H1 (cell line): Measurements from ENCODE around the gene ZNF408. TPM values are rescaled to one million over a fixed set of nuclear protein-coding genes. Genes with fewer than 3 reads are reported as not detected.

Source experiments
- CTCF ChIA-PET: fragments of 300-600 bp; sonication (Branson Sonifier 250); formaldehyde crosslinking; loops from one replicate; lab custom pipeline; 2021; ENCODE audit not compliant: partially characterized antibody; lab: Charles Lee
- POLR2A ChIA-PET: fragments of 300-600 bp; sonication (Branson Sonifier 250); formaldehyde crosslinking; loops from one replicate; lab custom pipeline; 2021; ENCODE audit warnings: inconsistent platforms; ENCODE audit not compliant: partially characterized antibody; lab: Charles Lee
- DNase-seq, 2 experiments: peaks; one replicate each; pipeline versions ENCODE4 v3.0.0 to v3.0.0-alpha.2; 2010 to 2022; ENCODE audit warnings: low spot score in 2 of 2, low read depth in 1 of 2, mixed read lengths in 1 of 2
- FAIRE-seq: peaks from 2 replicates; lab custom pipeline; 2011; peaks lifted over from hg19 to GRCh38; lab: Jason Lieb, UNC
- H2AFZ ChIP-seq: 2 replicates; pipeline ENCODE4 v1.8.1; 2012; ENCODE audit warnings: low read length, inconsistent platforms
- H2AK5ac ChIP-seq: 2 replicates; pipeline ENCODE4 v1.6.1; 2013; ENCODE audit warnings: low read depth, low read length
- H2BK120ac ChIP-seq: replicated peaks from 2 replicates; pipeline ENCODE3; 2013; ENCODE audit warnings: low read depth, low read length, inconsistent platforms
- H2BK12ac ChIP-seq: 2 replicates; pipeline ENCODE4 v1.6.1; 2013; ENCODE audit warnings: low read depth, low read length
- H2BK15ac ChIP-seq: 2 replicates; pipeline ENCODE4 v1.6.1; 2013; ENCODE audit warnings: low read length
- H2BK20ac ChIP-seq: 2 replicates; pipeline ENCODE4 v1.6.1; 2013; ENCODE audit warnings: low read length
- H2BK5ac ChIP-seq: 2 replicates; pipeline ENCODE4 v1.6.1; 2013; ENCODE audit warnings: low read depth, low read length
- H3K14ac ChIP-seq: 2 replicates; pipeline ENCODE4 v1.6.1; 2013; ENCODE audit warnings: inconsistent platforms; ENCODE audit not compliant: insufficient read length
- H3K18ac ChIP-seq: 2 replicates; pipeline ENCODE4 v1.6.1; 2013; ENCODE audit warnings: low read length; ENCODE audit errors: extremely low read depth
- H3K23ac ChIP-seq: 2 replicates; pipeline ENCODE4 v1.6.1; 2013; ENCODE audit warnings: inconsistent platforms; ENCODE audit not compliant: insufficient read length
- H3K23me2 ChIP-seq: 2 replicates; pipeline ENCODE4 v1.6.1; 2013; ENCODE audit warnings: low read depth, low read length
- H3K27ac ChIP-seq: 2 replicates; pipeline ENCODE4 v1.6.1; 2011; ENCODE audit warnings: low read depth, low read length, inconsistent platforms
- H3K27me3 ChIP-seq, 4 experiments: replicated peaks in 1 of 4; 1 replicate in 1 of 4; 2 replicates in 3 of 4; pipeline versions ENCODE4 v1.6.1 to v1.8.1; 2011 to 2013; ENCODE audit warnings: low read length in 3 of 4, mild to moderate bottlenecking in 3 of 4, inconsistent platforms in 2 of 4, mixed read lengths in 2 of 4, moderate library complexity in 1 of 4; ENCODE audit not compliant: control insufficient read depth in 3 of 4, insufficient read depth in 3 of 4; ENCODE audit errors: extremely low read depth in 1 of 4
- H3K36me3 ChIP-seq, 4 experiments: 2 replicates each; pipeline versions ENCODE4 v1.6.1 to v1.8.1; 2011 to 2013; ENCODE audit warnings: mild to moderate bottlenecking in 4 of 4, low read length in 3 of 4, moderate library complexity in 2 of 4, control low read depth in 1 of 4, inconsistent platforms in 1 of 4; ENCODE audit not compliant: insufficient read depth in 4 of 4, control insufficient read depth in 2 of 4
- H3K4ac ChIP-seq: replicated peaks from 2 replicates; pipeline ENCODE3; 2013; ENCODE audit warnings: low read length, low read depth, mixed read lengths, inconsistent platforms; ENCODE audit not compliant: insufficient read length
- H3K4me1 ChIP-seq, 4 experiments: replicated peaks in 1 of 4; 1 replicate in 1 of 4; 2 replicates in 3 of 4; pipeline versions ENCODE4 v1.6.1 to v1.8.1; 2011 to 2013; ENCODE audit warnings: low read length in 3 of 4, inconsistent platforms in 2 of 4, mixed read lengths in 1 of 4; ENCODE audit not compliant: insufficient read depth in 4 of 4, control insufficient read depth in 3 of 4
- H3K4me2 ChIP-seq, 2 experiments: 2 replicates each; pipeline versions ENCODE4 v1.6.1 to v1.8.1; 2011 to 2013; ENCODE audit warnings: low read depth in 2 of 2, low read length in 2 of 2, control low read depth in 1 of 2, inconsistent platforms in 1 of 2, mild to moderate bottlenecking in 1 of 2; ENCODE audit not compliant: insufficient read depth in 1 of 2
- H3K4me3 ChIP-seq, 4 experiments: fragments of 200-600, 300-600 bp in 1 of 4; sonication (generic), shearing (Covaris generic), sonication (Bioruptor Twin) in 1 of 4; 2 replicates each; pipeline versions ENCODE4 v1.5.1 to v1.8.1; 2011 to 2016; ENCODE audit warnings: low read length in 4 of 4, low read depth in 3 of 4, control low read depth in 2 of 4, inconsistent platforms in 2 of 4, mild to moderate bottlenecking in 2 of 4, mixed read lengths in 1 of 4, moderate library complexity in 1 of 4; ENCODE audit not compliant: insufficient read depth in 2 of 4; ENCODE audit errors: extremely low read depth in 1 of 4
- H3K56ac ChIP-seq: replicated peaks from 2 replicates; pipeline ENCODE3; 2013; ENCODE audit warnings: low read depth, mild to moderate bottlenecking, mixed read lengths, low read length, inconsistent platforms; ENCODE audit not compliant: insufficient read length
- H3K79me1 ChIP-seq: 2 replicates; pipeline ENCODE4 v1.6.1; 2013; ENCODE audit warnings: low read depth, low read length, control low read depth
- H3K79me2 ChIP-seq, 2 experiments: 2 replicates each; pipeline versions ENCODE4 v1.6.1 to v1.8.1; 2012 to 2013; ENCODE audit warnings: low read length in 2 of 2, mild to moderate bottlenecking in 2 of 2, inconsistent platforms in 1 of 2; ENCODE audit not compliant: insufficient read depth in 2 of 2, control insufficient read depth in 1 of 2
- H3K9ac ChIP-seq, 4 experiments: replicated peaks in 1 of 4; 1 replicate in 1 of 4; 2 replicates in 3 of 4; pipeline versions ENCODE4 v1.6.1 to v1.8.1; 2011 to 2013; ENCODE audit warnings: low read depth in 3 of 4, low read length in 3 of 4, control low read depth in 2 of 4, mild to moderate bottlenecking in 2 of 4, moderate library complexity in 2 of 4, inconsistent platforms in 1 of 4; ENCODE audit errors: extremely low read depth in 1 of 4
- H3K9me3 ChIP-seq, 2 experiments: 2 replicates each; pipeline versions ENCODE4 v1.6.1 to v1.8.1; 2012 to 2013; ENCODE audit warnings: mild to moderate bottlenecking in 2 of 2, moderate library complexity in 2 of 2, control low read depth in 1 of 2, inconsistent platforms in 1 of 2, low read depth in 1 of 2, low read length in 1 of 2, mixed read lengths in 1 of 2; ENCODE audit not compliant: insufficient read depth in 2 of 2
- H4K20me1 ChIP-seq, 2 experiments: replicated peaks in 1 of 2; 2 replicates each; pipeline versions ENCODE3 to v1.8.1; 2011 to 2013; ENCODE audit warnings: inconsistent platforms in 2 of 2, low read length in 2 of 2, mild to moderate bottlenecking in 1 of 2; ENCODE audit not compliant: insufficient read depth in 2 of 2, control insufficient read depth in 1 of 2
- H4K5ac ChIP-seq: 2 replicates; pipeline ENCODE4 v1.6.1; 2013; ENCODE audit warnings: low read length, low read depth, mixed read lengths, inconsistent platforms; ENCODE audit not compliant: insufficient read length
- H4K8ac ChIP-seq: 2 replicates; pipeline ENCODE4 v1.8.0; 2013; ENCODE audit warnings: mild to moderate bottlenecking, moderate library complexity, low read length, inconsistent platforms; ENCODE audit not compliant: insufficient read depth; ENCODE audit errors: extremely low read depth
- H4K91ac ChIP-seq: replicated peaks from 2 replicates; pipeline ENCODE3; 2013; ENCODE audit warnings: low read length, mixed read lengths, inconsistent platforms; ENCODE audit not compliant: insufficient read length
- EZH2 ChIP-seq: fragments of 200-600 bp; sonication (generic); IDR thresholded peaks from 2 replicates; pipeline ENCODE4 v1.7.1; 2012; ENCODE audit warnings: low read depth, mild to moderate bottlenecking, moderate library complexity, low read length, inconsistent platforms; ENCODE audit not compliant: severe bottlenecking
- PHF8 ChIP-seq: fragments of 200-600 bp; sonication (generic); conservative IDR thresholded peaks from 2 replicates; pipeline ENCODE4 v1.7.1; 2012; ENCODE audit warnings: low read depth, mild to moderate bottlenecking, inconsistent platforms, low read length, moderate library complexity
- TAF1 ChIP-seq: IDR thresholded peaks from 2 replicates; pipeline ENCODE4 v1.6.1; 2011; ENCODE audit warnings: mild to moderate bottlenecking, low read depth, low read length
- WGBS, 2 experiments: shearing (Covaris generic) in 1 of 2; methylation state at CpG; one replicate each; pipeline versions ENCODE4 v1.1.6 to v1.1.7; 2013 to 2015; ENCODE audit warnings: low lambda C conversion rate in 2 of 2, mixed read lengths in 2 of 2, inconsistent platforms in 1 of 2, low coverage in 1 of 2, missing lambda C conversion rate in 1 of 2; ENCODE audit not compliant: insufficient replicate concordance in 2 of 2, insufficient coverage in 1 of 2, insufficient read length in 1 of 2; ENCODE audit errors: extremely low coverage in 1 of 2, missing lambda C conversion rate in 1 of 2; 5-methylcytosine and 5-hydroxymethylcytosine counted together
- polyA plus RNA-seq, 7 experiments: library from polyadenylated mRNA; depleted of rRNA in 3 of 7; stranded (reverse) in 5 of 7; unstranded in 2 of 7; fragments of >200 nt in 5 of 7; fragments of 200-250 nt in 2 of 7; gene quantifications; 1 replicate in 5 of 7; 2 replicates in 1 of 7; 4 replicates in 1 of 7; pipeline versions ENCODE4 v1.2.1 to v1.2.3, GENCODE V29; 2011 to 2013; ENCODE audit warnings: missing spikeins in 2 of 7, mixed read lengths in 2 of 7
- total RNA-seq: library from RNA; stranded (reverse); fragmentation: NEBNext Ultra II Directional; extraction: Animal tissue kit (Norgen Biotek cat#: 25700); gene quantifications from 2 replicates; pipeline ENCODE4 v1.2.1, GENCODE V29; 2021
- TF ChIP-seq, protein P1 (sequence below): IDR thresholded peaks from 2 replicates; pipeline ENCODE4 v1.6.1; 2012; ENCODE audit warnings: inconsistent platforms

The ZNF408 gene
- total and polyA plus RNA-seq, 2 of the 8 experiments (the other 6 are each of a cell fraction or from before 2014, with no cell fraction given), result 10.7 to 11.0 TPM

DNA sequence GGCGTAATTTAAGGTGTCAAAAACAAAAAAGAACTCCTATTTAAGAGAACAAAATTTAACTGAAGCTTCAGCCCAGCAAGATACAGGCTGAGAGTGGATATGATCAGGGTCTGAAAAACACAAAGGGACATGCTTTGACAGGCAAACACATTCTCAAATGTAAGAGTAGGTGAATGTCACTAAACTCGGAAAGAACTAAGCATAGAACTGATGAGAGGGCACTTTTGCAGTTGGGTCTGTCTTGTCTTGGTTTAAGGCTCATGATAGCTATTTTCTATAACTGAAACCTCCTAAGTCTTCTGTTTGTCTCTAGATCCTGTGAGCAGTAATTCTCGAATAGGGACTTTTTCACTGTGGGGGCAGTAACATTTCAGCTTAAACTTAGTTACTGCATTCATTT is 45.2 kb downstream of the ZNF408 start:
- Histone ChIP-seq H3K36me3 (peaks cover 30 to 93% (median 73%) of the 10 kb centered on the region in 4 experiments), H2BK120ac (no peak overlapping the region), H2BK5ac (no peak overlapping the region), H3K9ac (no peak overlapping the region), H4K20me1 (no peaks in the 10 kb centered on the region), H3K79me1 (no peaks in the 10 kb centered on the region), H4K5ac (no peak overlapping the region), H3K23me2 (no peaks in the 10 kb centered on the region), H3K14ac (no peak overlapping the region), H3K4me1 (no peaks in the 10 kb centered on the region), H4K8ac (no peak overlapping the region), H3K27ac (no peak overlapping the region), H2AK5ac (no peak overlapping the region), H3K9me3 (no peaks in the 10 kb centered on the region), H3K4ac (no peak overlapping the region), H3K4me2 (no peak overlapping the region), H3K79me2 (no peaks in the 10 kb centered on the region), H2BK12ac (no peak overlapping the region), H3K18ac (no peak overlapping the region), H2AFZ (no peak overlapping the region), H3K27me3 (no peaks in the 10 kb centered on the region), H2BK20ac (no peak overlapping the region), H3K56ac (no peak overlapping the region), H2BK15ac (no peak overlapping the region), H3K23ac (no peak overlapping the region), H3K4me3 (no peak overlapping the region), H4K91ac (no peak overlapping the region)
- POLR2A ChIA-PET, result no interaction called here
- 84% methylated on average over 3 of the region's 3 CpGs; no CpG with 5 or more reads in 1 of the 2 experiments for WGBS, 2 experiments
- FAIRE-seq (no peak), DNase-seq (no peak)
- CTCF ChIA-PET, result interaction anchor here (0.6 kb wide), 1 partner anchor 892 kb away, joined by 3 read pairs; no protein-coding TSS in a partner anchor
- TF ChIP-seq, protein P1, sequence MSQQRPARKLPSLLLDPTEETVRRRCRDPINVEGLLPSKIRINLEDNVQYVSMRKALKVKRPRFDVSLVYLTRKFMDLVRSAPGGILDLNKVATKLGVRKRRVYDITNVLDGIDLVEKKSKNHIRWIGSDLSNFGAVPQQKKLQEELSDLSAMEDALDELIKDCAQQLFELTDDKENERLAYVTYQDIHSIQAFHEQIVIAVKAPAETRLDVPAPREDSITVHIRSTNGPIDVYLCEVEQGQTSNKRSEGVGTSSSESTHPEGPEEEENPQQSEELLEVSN, result no peak
- TF ChIP-seq EZH2 (no peak), TAF1 (no peak), PHF8 (no peak)
